DOHH2 (cell line): ENCODE results near the gene TTC22.

Experiments used
- EZH2phosphoT487 ChIP-seq: fragments of 200-600 bp; sonication (generic); IDR thresholded peaks from 2 replicates; pipeline ENCODE4 v1.6.1; 2017; ENCODE audit warnings: borderline replicate concordance, mild to moderate bottlenecking, antibody characterized with exemption, low read length, moderate library complexity, mixed read lengths
- TF ChIP-seq, protein P1 (sequence below): fragments of 200-600 bp; sonication (generic); IDR thresholded peaks from one replicate; pipeline ENCODE4 v1.5.1; 2014; ENCODE audit warnings: antibody characterized with exemption, mild to moderate bottlenecking, low read depth, low read length; ENCODE audit not compliant: poor library complexity, severe bottlenecking

DNA sequence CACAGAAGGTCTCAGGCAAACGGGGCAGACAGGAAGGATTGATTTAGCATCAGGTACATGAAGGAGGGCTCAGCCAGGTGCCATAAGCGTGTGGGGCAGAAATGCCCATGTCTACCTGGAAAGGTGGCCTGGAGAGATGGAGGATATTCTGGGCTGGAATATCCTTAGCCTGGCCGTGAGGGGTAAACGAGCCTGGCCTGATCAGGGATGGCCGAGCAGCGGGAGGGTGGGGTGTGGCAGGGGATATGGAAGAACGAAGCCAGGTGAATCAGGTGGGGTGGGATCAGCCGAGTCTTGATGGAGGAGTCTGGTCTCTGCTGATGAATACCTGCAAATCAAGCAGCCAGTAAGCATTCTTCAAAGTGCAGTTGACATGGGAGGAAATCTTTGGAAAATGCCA lies 35.5 kb upstream of the TTC22 start:
- TF ChIP-seq, protein P1, sequence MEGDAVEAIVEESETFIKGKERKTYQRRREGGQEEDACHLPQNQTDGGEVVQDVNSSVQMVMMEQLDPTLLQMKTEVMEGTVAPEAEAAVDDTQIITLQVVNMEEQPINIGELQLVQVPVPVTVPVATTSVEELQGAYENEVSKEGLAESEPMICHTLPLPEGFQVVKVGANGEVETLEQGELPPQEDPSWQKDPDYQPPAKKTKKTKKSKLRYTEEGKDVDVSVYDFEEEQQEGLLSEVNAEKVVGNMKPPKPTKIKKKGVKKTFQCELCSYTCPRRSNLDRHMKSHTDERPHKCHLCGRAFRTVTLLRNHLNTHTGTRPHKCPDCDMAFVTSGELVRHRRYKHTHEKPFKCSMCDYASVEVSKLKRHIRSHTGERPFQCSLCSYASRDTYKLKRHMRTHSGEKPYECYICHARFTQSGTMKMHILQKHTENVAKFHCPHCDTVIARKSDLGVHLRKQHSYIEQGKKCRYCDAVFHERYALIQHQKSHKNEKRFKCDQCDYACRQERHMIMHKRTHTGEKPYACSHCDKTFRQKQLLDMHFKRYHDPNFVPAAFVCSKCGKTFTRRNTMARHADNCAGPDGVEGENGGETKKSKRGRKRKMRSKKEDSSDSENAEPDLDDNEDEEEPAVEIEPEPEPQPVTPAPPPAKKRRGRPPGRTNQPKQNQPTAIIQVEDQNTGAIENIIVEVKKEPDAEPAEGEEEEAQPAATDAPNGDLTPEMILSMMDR, result no peak
- no peak for TF ChIP-seq EZH2phosphoT487
